UCSD-AML1 (cell line): ENCODE data around the gene ADD1.

ENCODE experiments used
- DNase-seq: peaks from one replicate; lab custom pipeline; 2025; ENCODE audit not compliant: unreplicated experiment; lab: John Stamatoyannopoulos, UW

ADD1 gene

GRCh38 chr4:2822461-2823300 lies 21.0 kb upstream of the ADD1 start:
- DNase-seq, result no peak

DNA sequence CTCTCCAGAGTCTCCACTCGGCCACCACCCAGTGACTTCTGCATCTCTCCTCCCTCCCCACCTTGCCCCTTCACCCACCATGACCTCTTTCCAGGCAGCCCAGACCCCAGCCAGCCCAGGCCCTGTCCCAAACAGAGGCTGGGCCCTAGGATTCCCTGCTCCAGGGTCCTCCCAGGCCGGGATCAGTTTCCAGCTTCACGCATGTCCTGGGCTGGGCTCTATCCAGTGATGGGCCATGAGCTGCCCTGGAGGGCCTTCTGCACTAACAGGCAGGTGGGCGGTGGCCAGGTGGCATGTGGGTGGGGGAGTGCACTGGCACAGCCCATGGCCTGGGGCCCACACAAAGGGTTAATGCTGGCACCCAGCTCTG lies 20.4 kb upstream of the ADD1 start:
- DNase-seq, result no peak

- no peak for DNase-seq
These were observed 19.8 kb upstream of the ADD1 start for GRCh38 chr4:2823671-2824328.

DNA sequence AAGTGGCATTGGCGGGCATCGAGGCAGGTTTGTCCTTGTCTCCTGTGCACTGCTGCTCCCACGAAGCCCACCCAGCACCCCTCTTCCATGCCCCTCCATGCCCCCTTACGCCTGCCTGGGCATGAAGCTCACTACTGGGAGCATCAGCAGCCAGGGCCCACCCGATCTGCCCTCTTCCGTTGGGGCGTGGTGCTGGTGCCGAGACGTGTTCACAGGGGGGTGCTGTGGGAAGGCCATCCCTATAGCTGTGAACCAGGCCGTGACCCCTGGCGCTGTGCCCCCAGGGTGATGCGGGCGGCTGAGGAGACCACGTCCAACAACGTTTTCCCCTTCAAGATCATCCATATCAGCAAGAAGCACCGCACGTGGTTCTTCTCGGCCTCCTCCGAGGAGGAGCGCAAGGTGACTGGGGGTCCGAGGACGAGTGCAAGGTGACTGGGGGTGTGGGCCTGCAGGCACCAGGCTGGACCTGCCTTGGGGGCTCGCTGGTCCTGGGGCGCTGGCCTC lies 19.3 kb upstream of the ADD1 start:
- DNase-seq, result no peak

DNA sequence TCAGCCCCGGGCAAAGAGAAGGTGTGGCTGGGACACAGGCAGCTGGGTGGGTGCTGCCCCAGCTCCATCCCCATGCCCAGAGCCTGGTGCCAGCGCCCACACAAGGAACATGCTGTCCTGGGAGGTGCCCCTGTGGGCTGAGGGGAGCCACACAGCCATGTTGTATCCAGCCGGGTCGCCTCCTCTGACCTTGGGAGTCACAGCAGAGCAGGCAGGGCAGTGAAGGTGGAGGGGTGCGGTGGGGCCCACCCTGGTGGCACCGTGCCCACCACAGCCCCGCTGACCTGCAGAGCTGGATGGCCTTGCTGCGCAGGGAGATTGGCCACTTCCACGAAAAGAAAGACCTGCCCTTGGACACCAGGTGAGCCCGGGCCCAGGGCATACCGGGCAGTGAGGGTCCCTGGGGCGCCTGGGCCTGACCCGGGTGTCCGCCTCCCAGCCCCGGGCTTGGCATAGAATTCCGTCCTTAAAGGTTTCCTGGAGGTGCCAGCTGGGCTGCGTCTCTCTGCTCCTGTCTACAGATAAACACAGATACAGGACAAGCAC lies 18.7 kb upstream of the ADD1 start:
- DNase-seq, result no peak

GRCh38 chr4:2825740-2826139 lies 17.9 kb upstream of the ADD1 start:
- DNase-seq, result no peak

GRCh38 chr4:2827071-2827873 lies 16.4 kb upstream of the ADD1 start:
- no peak for DNase-seq

DNA sequence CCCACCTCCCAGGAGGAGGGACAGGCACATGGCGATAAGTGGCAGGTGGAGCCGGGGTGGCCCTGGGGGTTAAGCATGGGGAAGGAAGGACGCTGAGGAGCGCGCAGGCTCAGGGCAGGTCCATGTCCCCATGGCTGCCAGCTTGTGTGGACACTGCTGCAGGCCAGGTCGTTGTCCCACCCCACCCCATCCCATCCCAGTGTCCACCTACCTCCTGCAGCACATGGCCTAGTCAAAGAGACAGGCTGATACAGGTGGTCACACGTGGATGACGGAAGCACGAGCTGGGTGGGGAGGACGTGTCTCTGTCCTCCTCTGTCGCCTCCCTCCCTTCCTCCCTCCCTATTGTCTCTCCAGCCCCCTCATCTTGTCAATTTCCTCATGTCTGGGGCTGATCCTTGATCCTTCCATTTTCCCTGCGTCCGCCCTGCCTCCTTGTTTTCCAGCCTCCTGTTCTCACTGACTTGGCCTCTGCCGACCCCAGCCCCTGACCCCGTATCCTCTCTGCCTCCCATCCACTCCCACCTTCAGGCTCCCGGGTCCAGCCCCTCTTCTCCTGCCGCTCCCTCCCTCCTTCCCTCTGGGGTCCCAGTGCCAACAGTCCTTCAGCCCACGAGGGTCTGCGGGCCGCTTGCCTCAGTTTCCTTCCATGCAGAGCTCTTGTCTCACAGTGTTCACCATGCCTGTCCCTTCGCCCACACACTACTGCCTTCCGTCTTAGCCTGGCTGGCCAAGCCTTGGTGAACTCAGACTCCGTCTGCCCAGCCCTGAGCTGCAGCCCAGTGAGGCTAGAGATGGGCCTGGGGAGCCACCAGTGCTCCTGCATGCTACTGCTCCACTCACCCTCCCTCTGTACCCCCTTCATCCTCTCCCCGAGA lies 15.5 kb upstream of the ADD1 start:
- DNase-seq, result no peak

GRCh38 chr4:2828758-2829181 lies 14.9 kb upstream of the ADD1 start:
- no peak for DNase-seq

- DNase-seq, result no peak
These were observed 14.2 kb upstream of the ADD1 start for GRCh38 chr4:2829321-2829932.

DNA sequence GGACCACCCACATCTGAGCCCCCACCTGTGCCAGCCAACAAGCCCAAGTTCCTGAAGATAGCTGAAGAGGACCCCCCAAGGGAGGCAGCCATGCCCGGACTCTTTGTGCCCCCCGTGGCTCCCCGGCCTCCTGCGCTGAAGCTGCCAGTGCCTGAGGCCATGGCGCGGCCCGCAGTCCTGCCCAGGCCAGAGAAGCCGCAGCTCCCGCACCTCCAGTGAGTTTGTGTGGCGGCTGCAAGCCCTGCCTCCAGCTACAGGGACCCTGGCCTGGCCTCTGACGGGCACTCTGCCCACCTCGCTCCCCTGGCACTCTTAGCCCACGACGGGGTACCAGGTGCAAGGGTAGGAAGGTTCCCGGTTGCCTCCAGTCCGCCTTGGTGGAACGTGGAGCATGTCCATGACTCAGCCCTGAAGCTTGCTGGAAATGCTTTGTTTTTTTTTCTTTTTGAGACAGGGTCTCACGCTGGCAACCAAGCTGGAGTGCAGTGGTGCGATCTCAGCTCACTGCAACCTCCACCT lies 13.7 kb upstream of the ADD1 start:
- no peak for DNase-seq

DNA sequence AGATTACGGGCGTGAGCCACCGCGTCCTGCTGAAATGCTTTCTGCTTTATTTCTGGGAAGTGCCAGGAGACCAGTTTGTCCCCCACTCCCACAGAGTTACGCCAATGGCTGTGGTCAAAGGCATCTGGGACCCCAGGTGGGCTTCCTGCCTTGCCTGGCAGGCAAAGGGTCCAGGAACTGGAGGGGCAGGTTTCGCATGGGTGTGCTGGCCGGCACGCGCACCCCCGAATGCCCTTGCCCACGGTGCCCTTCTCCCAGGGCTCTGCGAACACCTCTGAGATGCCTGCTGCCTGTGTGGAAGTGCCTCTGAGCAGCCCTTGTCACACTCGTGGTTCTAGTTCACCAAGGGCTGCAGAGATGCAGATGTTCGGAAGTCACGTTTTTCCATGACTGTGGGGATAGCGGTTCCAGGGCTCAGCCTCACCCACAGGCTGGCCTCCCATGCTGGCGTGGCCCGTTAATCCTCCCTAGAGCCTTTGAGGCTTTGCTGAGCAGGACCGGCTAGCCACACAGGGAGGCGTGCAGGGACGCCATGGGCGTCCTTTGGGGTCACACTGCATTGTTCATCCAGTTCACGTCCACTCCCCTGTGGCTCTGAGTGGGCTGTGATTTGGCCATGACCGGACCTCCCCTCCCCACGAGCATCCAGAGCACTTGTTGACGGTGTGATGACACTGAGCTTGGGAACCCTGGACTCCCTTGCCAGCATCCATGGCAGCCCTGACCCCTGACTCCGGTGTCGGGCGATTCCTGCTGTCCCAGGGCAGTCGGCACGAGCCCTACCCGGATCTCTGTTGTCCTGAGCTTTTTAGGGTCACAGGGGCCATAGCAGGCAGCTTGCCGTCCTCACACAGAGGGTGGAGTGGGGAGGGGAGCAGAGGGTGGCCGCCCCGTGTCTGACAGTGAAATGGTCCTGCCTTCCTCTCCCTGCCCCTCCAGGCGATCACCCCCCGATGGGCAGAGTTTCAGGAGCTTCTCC lies 12.7 kb upstream of the ADD1 start:
- no peak for DNase-seq

- no peak for DNase-seq
These were observed 11.9 kb upstream of the ADD1 start for GRCh38 chr4:2831611-2832308.

GRCh38 chr4:2832309-2832980 lies 11.2 kb upstream of the ADD1 start:
- no peak for DNase-seq

DNA sequence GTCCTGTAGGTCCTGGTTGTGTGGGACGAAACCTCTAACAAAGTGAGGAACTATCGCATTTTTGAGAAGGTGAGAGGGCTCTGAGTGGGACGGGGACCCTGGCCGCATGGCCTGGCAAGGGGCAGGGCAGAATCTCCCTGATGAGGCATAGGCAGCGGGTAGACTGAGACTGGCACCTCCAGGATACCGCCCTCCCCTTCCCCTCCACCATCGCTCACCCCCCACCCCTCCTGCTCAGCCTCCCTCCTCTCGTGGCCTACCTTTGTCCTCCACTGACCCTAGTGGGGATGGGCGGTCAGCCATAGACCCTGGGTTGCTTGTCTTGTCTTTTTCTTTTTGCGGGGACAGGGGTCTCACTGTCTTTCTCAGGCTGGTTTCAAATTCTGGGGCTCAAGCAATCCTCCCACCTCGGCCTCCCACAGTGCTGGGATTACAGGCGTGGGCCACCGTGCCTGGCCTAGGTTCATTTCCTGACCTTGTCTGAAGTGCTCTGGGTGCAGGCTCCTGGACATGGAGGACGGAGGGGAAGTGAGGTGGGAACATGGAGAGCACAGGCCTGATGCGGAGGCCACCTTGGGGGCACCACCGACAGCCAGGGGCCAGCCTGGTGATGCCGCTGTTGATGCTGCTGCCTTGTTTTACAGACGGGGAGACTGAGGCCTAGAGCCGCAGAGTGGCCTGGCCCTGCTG lies 10.5 kb upstream of the ADD1 start:
- no peak for DNase-seq

GRCh38 chr4:2833671-2834000 lies 10.0 kb upstream of the ADD1 start:
- DNase-seq, result no peak
